HG02840 (cell line): ENCODE data around the gene KRTAP10-4.
"Not testable (repeated sequence)": the region's sequence is repeated elsewhere in the genome, so short reads cannot be mapped to it uniquely, and the experiment has no call there.

Experiments used
- ATAC-seq: cut with Tn5 transposase; IDR thresholded peaks from one replicate; pipeline ENCODE4 v1.9.1; 2021; ENCODE audit warnings: mild to moderate bottlenecking, moderate library complexity, moderate number of reproducible peaks; ENCODE audit not compliant: unreplicated experiment, low FRiP score

The KRTAP10-4 gene

GRCh38 chr21:44575307-44576024 is 1.9 kb downstream of the KRTAP10-4 start:
- ATAC-seq: no peak

GRCh38 chr21:44576025-44576420 is 2.5 kb downstream of the KRTAP10-4 start:
- ATAC-seq: no peak

- no peak for ATAC-seq
These were observed 5.0 kb downstream of the KRTAP10-4 start for GRCh38 chr21:44578371-44579055.

GRCh38 chr21:44579056-44579832 is 5.7 kb downstream of the KRTAP10-4 start:
- ATAC-seq: no peak

GRCh38 chr21:44579833-44580144 is 6.3 kb downstream of the KRTAP10-4 start:
- ATAC-seq: no peak

GRCh38 chr21:44580231-44580821 is 6.8 kb downstream of the KRTAP10-4 start, which contains the start of gene KRTAP10-5:
Gene KRTAP10-5, minus strand, starts transcription at chr21:44580604. Its CDS starts 26 bp downstream, at chr21:44580578.
- ATAC-seq: not testable (repeated sequence)

- no peak for ATAC-seq
These were observed 7.6 kb downstream of the KRTAP10-4 start for GRCh38 chr21:44581158-44581557.

GRCh38 chr21:44582055-44582454 is 8.5 kb downstream of the KRTAP10-4 start:
- no peak for ATAC-seq

GRCh38 chr21:44583089-44583799 is 9.7 kb downstream of the KRTAP10-4 start:
- ATAC-seq: no peak

GRCh38 chr21:44583800-44584147 is 10.2 kb downstream of the KRTAP10-4 start:
- no peak for ATAC-seq

- no peak for ATAC-seq
These were observed 12.4 kb downstream of the KRTAP10-4 start for GRCh38 chr21:44585892-44586291.

- no peak for ATAC-seq
These were observed 15.6 kb downstream of the KRTAP10-4 start for GRCh38 chr21:44589094-44589493.

- no peak for ATAC-seq
These were observed 16.2 kb downstream of the KRTAP10-4 start for GRCh38 chr21:44589586-44590305.

GRCh38 chr21:44590311-44590721 is 16.8 kb downstream of the KRTAP10-4 start:
- no peak for ATAC-seq

- not testable (repeated sequence) for ATAC-seq
These were observed 17.6 kb downstream of the KRTAP10-4 start for GRCh38 chr21:44590897-44591800.

- not testable (repeated sequence) for ATAC-seq
These were observed 18.2 kb downstream of the KRTAP10-4 start for GRCh38 chr21:44591801-44592130.

GRCh38 chr21:44592446-44593311 is 19.1 kb downstream of the KRTAP10-4 start, which contains the start of gene KRTAP10-6:
Gene KRTAP10-6, minus strand, starts transcription at chr21:44592505. Its CDS starts 21 bp downstream, at chr21:44592484.
- no peak for ATAC-seq
